GM12873 (cell line): ENCODE results near the gene TOP3A.

Source experiments
- CTCF ChIP-seq: IDR thresholded peaks from 2 replicates; pipeline ENCODE4 v1.5.1; 2012; ENCODE audit warnings: low read depth, mild to moderate bottlenecking, moderate library complexity, low read length, control low read depth; ENCODE audit not compliant: insufficient read depth; ENCODE audit errors: missing control alignments

TOP3A gene

GRCh38 chr17:18253947-18254821 is 60.6 kb downstream of the TOP3A start:
- TF ChIP-seq CTCF = no peak

- no peak for TF ChIP-seq CTCF
Observed at GRCh38 chr17:18253187-18253884, 61.5 kb downstream of the TOP3A start.

- TF ChIP-seq CTCF = no peak
Observed at GRCh38 chr17:18252160-18252559, 62.6 kb downstream of the TOP3A start.

- no peak for TF ChIP-seq CTCF
Observed at GRCh38 chr17:18251204-18251603, 63.6 kb downstream of the TOP3A start.

- TF ChIP-seq CTCF = no peak
Observed at GRCh38 chr17:18250708-18251107, 64.1 kb downstream of the TOP3A start.

- TF ChIP-seq CTCF = no peak
Observed at GRCh38 chr17:18250259-18250658, 64.5 kb downstream of the TOP3A start.

- TF ChIP-seq CTCF = no peak
Observed at GRCh38 chr17:18248811-18249210, 66.0 kb downstream of the TOP3A start.
